Pancreas (tissue), 10 donors: ENCODE results near the gene KCNG2. TPM values are rescaled to one million over a fixed set of nuclear protein-coding genes. Genes with fewer than 3 reads are reported as not detected.
A peak's percentile ranks its signal among the peaks of the same experiment; 100 is the strongest.

Source experiments
- ATAC-seq, 4 donors: fragments of 200-7000 bp; cut with Tn5 transposase; one replicate each; pipeline versions ENCODE4 v1.8.0 to v1.9.1; 2020; ENCODE audit warnings: mild to moderate bottlenecking in 4 of 4, moderate library complexity in 4 of 4
- DNase-seq, 6 donors: peaks; one replicate each; pipeline ENCODE4 v3.0.0-alpha.2; 2020
- FAIRE-seq: peaks from 2 replicates; lab custom pipeline; 2012; peaks lifted over from hg19 to GRCh38; lab: Jason Lieb, UNC
- H3K27ac ChIP-seq, 4 donors: fragments of 200-600 bp; sonication (generic); 1 replicate in 3 of 4; 2 replicates in 1 of 4; pipeline versions ENCODE4 v1.5.0 to v1.8.0; 2020
- H3K27me3 ChIP-seq, 4 donors: fragments of 200-600 bp; one replicate each; pipeline ENCODE4 v1.8.0; 2021
- H3K36me3 ChIP-seq, 3 donors: fragments of 200-600 bp; sonication (generic) in 1 of 3; one replicate each; pipeline versions ENCODE4 v1.5.0 to v1.8.0; 2020 to 2021
- H3K4me1 ChIP-seq, 3 donors: fragments of 200-600 bp; one replicate each; pipeline ENCODE4 v1.8.0; 2021
- H3K4me3 ChIP-seq, 4 donors: fragments of 200-600 bp; sonication (generic) in 2 of 4; one replicate each; pipeline versions ENCODE4 v1.5.0 to v1.8.0; 2020 to 2021
- H3K9me3 ChIP-seq, 4 donors: fragments of 200-600 bp; one replicate each; pipeline ENCODE4 v1.8.0; 2021
- CTCF ChIP-seq, 4 donors: fragments of 200-600 bp; sonication (generic) in 3 of 4; IDR thresholded peaks; one replicate each; pipeline versions ENCODE4 v1.5.0 to v1.8.0; 2021; ENCODE audit warnings: antibody characterized with exemption in 4 of 4
- WGBS, 2 donors: extraction: QIAGEN DNeasy Blood & Tissue Kit; methylation state at CpG; one replicate each; pipeline ENCODE4 v1.1.7; 2013; 5-methylcytosine and 5-hydroxymethylcytosine counted together
- intact Hi-C, 3 donors: fragments of 100-400 bp; cut with DNase I; formaldehyde crosslinking; loops; one replicate each; pipeline versions ENCODE4 v1.11.1 to v1.14.2; 2022
- polyA plus RNA-seq, 2 donors: library from polyadenylated mRNA; stranded (reverse); fragments of 200-250 nt; gene quantifications; one replicate each; pipeline ENCODE4 v1.2.3, GENCODE V29; 2013
- total RNA-seq, 6 donors: library from RNA; stranded (reverse); fragmentation: NEBNext Ultra II Directional in 4 of 6; extraction: Animal tissue kit (Norgen Biotek cat#: 25700) in 4 of 6; gene quantifications; one replicate each; pipeline versions ENCODE4 v1.2.1 to v1.2.4, GENCODE V29; 2021 to 2023
- donor health status: healthy with polysubstance abuse.
- donor health status: DM: no; HTN: no; CAD: no; lungs with moderate emphysema.
- donor health status: DM: no; HTN: no; CAD: no.
- donor health status: control.
- donor health status: control.
- donor health status: Bipolar disorder and iron deficiency.
- donor health status: DM: yes; HTN: yes; CAD: no.
- donor health status: DM: no; HTN: no; CAD: no.
- donor health status: DM: no; HTN: no; CAD: no.
- donor health status: DM: yes; HTN: yes; CAD: no.

KCNG2 gene
- total and polyA plus RNA-seq, 8 donors: 0.12 to 0.22 (median 0.13) TPM; not detected in 5

GRCh38 chr18:79850731-79851130 is 53.0 kb downstream of the KCNG2 start:
- Histone ChIP-seq H3K9me3 (no peaks in the 10 kb centered on the region), H3K4me1 (no peaks in the 10 kb centered on the region), H3K4me3 (no peak overlapping the region), H3K27ac (no peak overlapping the region), H3K36me3 (no peaks in the 10 kb centered on the region), H3K27me3 (no peaks in the 10 kb centered on the region)
- intact Hi-C loops: no loop called here
- DNase-seq: peak in 1 of 6 donors; percentile 23
- no peak for FAIRE-seq
- 79 to 89% methylated on average over 16 of the region's 16 CpGs for WGBS, 2 donors
- no peak for ATAC-seq
- TF ChIP-seq CTCF (IDR thresholded peaks at IDR 0.05): no peak

- intact Hi-C loops: no loop called here
- no peaks in the 10 kb centered on the region for H3K27me3 ChIP-seq
- DNase-seq (no peak), ATAC-seq (no peak), FAIRE-seq (no peak)
- no peak overlapping the region for H3K4me3 ChIP-seq
- no peaks in the 10 kb centered on the region for H3K9me3 ChIP-seq
- no peak overlapping the region for H3K27ac ChIP-seq
- TF ChIP-seq CTCF (IDR thresholded peaks at IDR 0.05): no peak
- no peaks in the 10 kb centered on the region for H3K36me3 ChIP-seq
- H3K4me1 ChIP-seq: peaks cover 0 to 3% (median 0%) of the 10 kb centered on the region in 3 donors
- WGBS, 2 donors: 82 to 87% methylated on average over 7 of the region's 7 CpGs
Observed at GRCh38 chr18:79851489-79851888, 53.8 kb downstream of the KCNG2 start.

DNA sequence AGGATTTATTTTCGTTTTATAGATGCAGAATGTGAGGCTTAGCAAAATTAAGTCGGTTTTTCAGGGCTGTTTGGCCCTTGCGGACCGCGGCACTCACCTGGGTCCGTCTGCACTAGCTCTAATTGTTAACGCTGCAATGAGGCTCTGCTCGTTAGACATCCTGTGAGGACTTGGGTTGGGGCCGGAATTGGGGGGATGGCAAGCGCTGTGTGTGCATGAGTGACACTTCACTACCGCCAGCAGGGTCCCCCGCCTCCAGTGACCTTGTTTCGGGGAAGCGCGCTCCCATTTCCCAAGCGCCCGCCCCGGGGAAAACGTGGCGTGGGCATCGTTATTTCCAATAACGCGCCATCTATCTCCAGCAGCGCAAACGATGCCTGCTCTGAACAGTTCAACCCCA is 54.2 kb downstream of the KCNG2 start:
- Histone ChIP-seq H3K36me3 (no peaks in the 10 kb centered on the region), H3K27me3 (no peaks in the 10 kb centered on the region), H3K27ac (no peak overlapping the region), H3K4me1 (peaks cover 0 to 3% (median 0%) of the 10 kb centered on the region in 3 donors), H3K9me3 (no peaks in the 10 kb centered on the region), H3K4me3 (no peak overlapping the region)
- TF ChIP-seq CTCF (IDR thresholded peaks at IDR 0.05): no peak
- no peak for FAIRE-seq
- 77 to 81% methylated on average over 25 of the region's 25 CpGs for WGBS, 2 donors
- DNase-seq: no peak
- no peak for ATAC-seq
- intact Hi-C loops: no loop called here

- H3K4me3 ChIP-seq: no peak overlapping the region
- no peaks in the 10 kb centered on the region for H3K9me3 ChIP-seq
- FAIRE-seq (no peak), DNase-seq (no peak), ATAC-seq (no peak)
- intact Hi-C loops: no loop called here
- TF ChIP-seq CTCF (IDR thresholded peaks at IDR 0.05): no peak
- no peaks in the 10 kb centered on the region for H3K36me3 ChIP-seq
- 81 to 84% methylated on average over 33 of the region's 33 CpGs for WGBS, 2 donors
- H3K27me3 ChIP-seq: no peaks in the 10 kb centered on the region
- H3K4me1 ChIP-seq: peaks cover 0 to 3% (median 0%) of the 10 kb centered on the region in 3 donors
- no peak overlapping the region for H3K27ac ChIP-seq
Observed at GRCh38 chr18:79852561-79853302, 55.0 kb downstream of the KCNG2 start.
